Activated CD4-positive, alpha-beta memory T cell treated with anti-CD3 and anti-CD28 coated beads for 36 hours (primary cell): ENCODE measurements around the gene KRTAP9-3. TPM values are rescaled to one million over a fixed set of nuclear protein-coding genes. Genes with fewer than 3 reads are reported as not detected.

ENCODE experiments used
- total RNA-seq, 2 experiments: library from RNA; stranded (reverse); gene quantifications; one replicate each; pipeline ENCODE4 v1.2.3, GENCODE V29; 2021

KRTAP9-3 gene
- total RNA-seq, 2 experiments from 2014 or later: not detected

Other genes starting within 250 kb of the KRTAP9-3 start
- not detected for gene KRT40, start 248.1 kb upstream of the KRTAP9-3 start, total RNA-seq
- not detected for gene KRTAP3-3, start 238.3 kb upstream of the KRTAP9-3 start, total RNA-seq
- not detected for gene KRTAP3-2, start 232.5 kb upstream of the KRTAP9-3 start, total RNA-seq
- not detected for gene KRTAP3-1, start 223.3 kb upstream of the KRTAP9-3 start, total RNA-seq
- not detected for gene KRTAP1-5, start 205.2 kb upstream of the KRTAP9-3 start, total RNA-seq
- not detected for gene KRTAP1-4, start 202.3 kb upstream of the KRTAP9-3 start, total RNA-seq
- not detected for gene KRTAP1-3, start 197.6 kb upstream of the KRTAP9-3 start, total RNA-seq
- not detected for gene KRTAP1-1, start 191.0 kb upstream of the KRTAP9-3 start, total RNA-seq
- not detected for gene KRTAP2-1, start 185.1 kb upstream of the KRTAP9-3 start, total RNA-seq
- not detected for gene KRTAP2-2, start 177.2 kb upstream of the KRTAP9-3 start, total RNA-seq
- not detected for gene KRTAP2-3, start 172.3 kb upstream of the KRTAP9-3 start, total RNA-seq
- gene KRTAP2-4, start 166.6 kb upstream of the KRTAP9-3 start, total RNA-seq: not detected
- not detected for gene KRTAP4-7, start 148.3 kb upstream of the KRTAP9-3 start, total RNA-seq
- gene KRTAP4-8, start 134.3 kb upstream of the KRTAP9-3 start, total RNA-seq: not detected
- not detected for gene KRTAP4-16, start 130.2 kb upstream of the KRTAP9-3 start, total RNA-seq
- not detected for gene KRTAP4-9, start 127.1 kb upstream of the KRTAP9-3 start, total RNA-seq
- gene KRTAP4-11, start 114.1 kb upstream of the KRTAP9-3 start, total RNA-seq: not detected
- not detected for gene KRTAP4-12, start 108.3 kb upstream of the KRTAP9-3 start, total RNA-seq
- not detected for gene KRTAP4-6, start 91.9 kb upstream of the KRTAP9-3 start, total RNA-seq
- gene KRTAP4-5, start 82.6 kb upstream of the KRTAP9-3 start, total RNA-seq: not detected
- gene KRTAP4-4, start 71.7 kb upstream of the KRTAP9-3 start, total RNA-seq: not detected
- gene KRTAP4-3, start 64.2 kb upstream of the KRTAP9-3 start, total RNA-seq: not detected
- not detected for gene KRTAP4-2, start 54.2 kb upstream of the KRTAP9-3 start, total RNA-seq
- not detected for gene KRTAP4-1, start 47.5 kb upstream of the KRTAP9-3 start, total RNA-seq
- gene KRTAP9-1, start 42.6 kb upstream of the KRTAP9-3 start, total RNA-seq: not detected
- gene KRTAP9-2, start 5.8 kb upstream of the KRTAP9-3 start, total RNA-seq: not detected
- not detected for gene KRTAP9-8, start 5.5 kb downstream of the KRTAP9-3 start, total RNA-seq
- not detected for gene KRTAP9-4, start 17.2 kb downstream of the KRTAP9-3 start, total RNA-seq
- gene KRTAP9-9, start 22.9 kb downstream of the KRTAP9-3 start, total RNA-seq: not detected
- gene KRTAP9-6, start 32.9 kb downstream of the KRTAP9-3 start, total RNA-seq: not detected
- gene KRTAP9-7, start 43.2 kb downstream of the KRTAP9-3 start, total RNA-seq: not detected
- gene KRTAP29-1, start 70.4 kb downstream of the KRTAP9-3 start, total RNA-seq: not detected
- not detected for gene KRTAP16-1, start 76.9 kb downstream of the KRTAP9-3 start, total RNA-seq
- gene KRTAP17-1, start 83.3 kb downstream of the KRTAP9-3 start, total RNA-seq: not detected
- gene KRT33A, start 118.4 kb downstream of the KRTAP9-3 start, total RNA-seq: not detected
- gene KRT33B, start 137.4 kb downstream of the KRTAP9-3 start, total RNA-seq: not detected
- not detected for gene KRT34, start 149.9 kb downstream of the KRTAP9-3 start, total RNA-seq
- not detected for gene KRT31, start 165.2 kb downstream of the KRTAP9-3 start, total RNA-seq
- gene KRT37, start 192.1 kb downstream of the KRTAP9-3 start, total RNA-seq: not detected
- not detected for gene KRT38, start 208.5 kb downstream of the KRTAP9-3 start, total RNA-seq
- not detected for gene KRT32, start 234.9 kb downstream of the KRTAP9-3 start, total RNA-seq
- not detected for gene KRT35, start 248.7 kb downstream of the KRTAP9-3 start, total RNA-seq